ENCODE measurements around the gene ESPN. TPM values are rescaled to one million over a fixed set of nuclear protein-coding genes. Genes with fewer than 3 reads are reported as not detected.

ESPN gene
- total RNA-seq, 1 donor from 2014 or later, result 1.6 TPM

DNA sequence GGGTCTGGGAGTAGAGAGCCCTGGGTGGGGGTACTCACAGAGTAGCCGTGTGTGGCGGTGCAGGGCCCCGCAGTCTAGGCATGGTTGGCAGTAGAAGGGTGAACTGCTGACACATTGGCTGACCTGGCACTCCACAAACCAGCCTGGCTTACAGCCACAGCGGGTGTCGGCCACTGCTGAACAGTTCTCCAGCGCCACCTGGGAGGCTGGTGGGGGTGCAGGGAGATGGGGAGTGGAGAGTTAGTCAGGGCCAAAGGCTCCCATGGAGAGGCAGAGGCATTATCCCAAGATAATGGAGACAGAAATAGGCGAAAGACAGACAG is 39.9 kb downstream of the ESPN start:
- H3K9me3 Mint-ChIP-seq, result no peaks in the 10 kb centered on the region
- TF ChIP-seq, protein P1, sequence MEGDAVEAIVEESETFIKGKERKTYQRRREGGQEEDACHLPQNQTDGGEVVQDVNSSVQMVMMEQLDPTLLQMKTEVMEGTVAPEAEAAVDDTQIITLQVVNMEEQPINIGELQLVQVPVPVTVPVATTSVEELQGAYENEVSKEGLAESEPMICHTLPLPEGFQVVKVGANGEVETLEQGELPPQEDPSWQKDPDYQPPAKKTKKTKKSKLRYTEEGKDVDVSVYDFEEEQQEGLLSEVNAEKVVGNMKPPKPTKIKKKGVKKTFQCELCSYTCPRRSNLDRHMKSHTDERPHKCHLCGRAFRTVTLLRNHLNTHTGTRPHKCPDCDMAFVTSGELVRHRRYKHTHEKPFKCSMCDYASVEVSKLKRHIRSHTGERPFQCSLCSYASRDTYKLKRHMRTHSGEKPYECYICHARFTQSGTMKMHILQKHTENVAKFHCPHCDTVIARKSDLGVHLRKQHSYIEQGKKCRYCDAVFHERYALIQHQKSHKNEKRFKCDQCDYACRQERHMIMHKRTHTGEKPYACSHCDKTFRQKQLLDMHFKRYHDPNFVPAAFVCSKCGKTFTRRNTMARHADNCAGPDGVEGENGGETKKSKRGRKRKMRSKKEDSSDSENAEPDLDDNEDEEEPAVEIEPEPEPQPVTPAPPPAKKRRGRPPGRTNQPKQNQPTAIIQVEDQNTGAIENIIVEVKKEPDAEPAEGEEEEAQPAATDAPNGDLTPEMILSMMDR (IDR thresholded peaks at IDR 0.05; ENCODE audit: unreplicated experiment), result no peak
- H3K27ac Mint-ChIP-seq, result no peak overlapping the region
- H3K27me3 Mint-ChIP-seq (ENCODE audit: low read depth), result peaks cover 4% of the 10 kb centered on the region
- peaks cover 7% of the 10 kb centered on the region for H3K4me1 Mint-ChIP-seq
- no peak for DNase-seq (ENCODE audit: low spot score in 2 of 2, unreplicated experiment in 2 of 2)
- no peak overlapping the region for H3K4me3 Mint-ChIP-seq
- peaks cover 18% of the 10 kb centered on the region for H3K36me3 Mint-ChIP-seq

DNA sequence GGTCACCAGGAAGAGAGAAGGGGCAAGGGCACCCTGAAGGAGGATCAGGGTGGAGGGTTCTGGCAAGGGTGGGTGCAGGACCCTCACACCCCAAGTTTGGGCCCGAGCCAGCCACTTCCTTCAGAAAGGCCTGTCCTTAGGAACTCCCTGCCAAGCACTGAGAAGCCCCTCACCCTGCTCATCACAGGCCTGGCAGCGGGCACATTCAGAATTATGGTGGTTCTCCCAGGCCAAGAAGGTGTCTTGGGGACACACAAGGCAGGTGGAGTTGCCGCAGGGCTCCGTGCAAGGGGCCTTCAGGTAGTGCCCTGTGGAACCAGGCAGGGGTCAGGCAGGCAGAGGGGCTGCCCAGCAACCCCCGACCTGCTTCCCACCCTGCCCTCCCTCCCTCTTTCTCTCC is 40.3 kb downstream of the ESPN start:
- Mint-ChIP-seq H3K27ac (no peak overlapping the region), H3K27me3 (ENCODE audit: low read depth) (peaks cover 4% of the 10 kb centered on the region), H3K4me1 (peaks cover 4% of the 10 kb centered on the region), H3K4me3 (no peak overlapping the region), H3K9me3 (no peaks in the 10 kb centered on the region), H3K36me3 (peaks cover 18% of the 10 kb centered on the region)
- no peak for DNase-seq (ENCODE audit: low spot score in 2 of 2, unreplicated experiment in 2 of 2)
- TF ChIP-seq, protein P1 (IDR thresholded peaks at IDR 0.05; ENCODE audit: unreplicated experiment), result no peak

DNA sequence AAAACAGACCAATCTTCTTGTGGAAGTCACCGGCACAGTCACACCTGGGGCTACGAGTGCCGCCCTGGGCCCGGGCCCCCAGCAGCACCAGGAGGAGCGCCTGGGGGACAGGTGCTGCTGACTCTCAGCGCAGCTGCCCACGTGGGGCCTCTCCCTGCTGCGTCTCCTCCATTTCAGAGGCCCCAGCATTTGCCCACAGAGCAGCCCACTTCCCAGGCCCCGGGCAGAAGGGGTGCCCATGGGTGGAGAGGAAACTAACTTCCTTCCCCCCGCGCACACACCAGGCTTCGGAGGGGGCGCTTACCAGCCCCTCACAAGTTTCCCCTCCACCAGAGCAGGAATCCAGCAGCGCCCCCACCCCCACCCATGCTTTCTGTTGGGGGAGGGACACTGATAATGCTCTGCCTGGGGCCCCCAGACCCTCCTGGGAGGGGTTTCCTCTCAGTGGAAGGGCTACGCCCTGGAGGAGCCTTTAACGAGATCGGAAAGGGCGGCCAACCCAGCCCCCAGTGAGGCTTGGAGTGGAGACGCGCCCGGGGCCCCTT is 41.0 kb downstream of the ESPN start:
- Mint-ChIP-seq H3K36me3 (peaks cover 18% of the 10 kb centered on the region), H3K4me3 (no peak overlapping the region), H3K4me1 (no peaks in the 10 kb centered on the region), H3K27ac (no peak overlapping the region), H3K27me3 (ENCODE audit: low read depth) (peaks cover 4% of the 10 kb centered on the region), H3K9me3 (no peaks in the 10 kb centered on the region)
- no peak for DNase-seq (ENCODE audit: low spot score in 2 of 2, unreplicated experiment in 2 of 2)
- TF ChIP-seq, protein P1 (IDR thresholded peaks at IDR 0.05; ENCODE audit: unreplicated experiment), result no peak

DNA sequence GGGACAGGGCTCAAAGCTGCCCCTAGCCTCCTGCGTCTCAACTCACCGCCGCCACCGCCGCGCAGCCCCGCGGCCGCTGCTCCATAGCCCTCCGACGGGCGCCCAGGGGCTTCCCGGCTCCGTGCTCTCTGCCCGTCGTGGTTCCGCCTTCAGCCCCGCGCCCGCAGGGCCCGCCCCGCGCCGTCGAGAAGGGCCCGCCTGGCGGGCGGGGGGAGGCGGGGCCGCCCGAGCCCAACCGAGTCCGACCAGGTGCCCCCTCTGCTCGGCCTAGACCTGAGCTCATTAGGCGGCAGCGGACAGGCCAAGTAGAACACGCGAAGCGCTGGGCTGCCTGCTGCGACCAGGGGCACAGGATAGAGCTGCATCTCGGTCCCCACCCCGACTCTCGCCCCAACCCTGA is 41.4 kb downstream of the ESPN start, which contains the start of gene TNFRSF25:
TNFRSF25 (minus strand) TSS at position 151 of the 400 bp plus-strand sequence; CDS start at position 85, 66 bp downstream.
- no peak within 1 kb of the TSS for H3K27ac Mint-ChIP-seq
- H3K4me1 Mint-ChIP-seq, result no peaks in the 10 kb centered on the region
- H3K27me3 Mint-ChIP-seq (ENCODE audit: low read depth), result peaks cover 4% of the 10 kb centered on the region
- H3K4me3 Mint-ChIP-seq, result no peak within 1 kb of the TSS
- no peak for DNase-seq (ENCODE audit: low spot score in 2 of 2, unreplicated experiment in 2 of 2)
- TF ChIP-seq, protein P1 (IDR thresholded peaks at IDR 0.05; ENCODE audit: unreplicated experiment), result no peak
- H3K36me3 Mint-ChIP-seq, result peaks cover 18% of the 10 kb centered on the region
- no peaks in the 10 kb centered on the region for H3K9me3 Mint-ChIP-seq

DNA sequence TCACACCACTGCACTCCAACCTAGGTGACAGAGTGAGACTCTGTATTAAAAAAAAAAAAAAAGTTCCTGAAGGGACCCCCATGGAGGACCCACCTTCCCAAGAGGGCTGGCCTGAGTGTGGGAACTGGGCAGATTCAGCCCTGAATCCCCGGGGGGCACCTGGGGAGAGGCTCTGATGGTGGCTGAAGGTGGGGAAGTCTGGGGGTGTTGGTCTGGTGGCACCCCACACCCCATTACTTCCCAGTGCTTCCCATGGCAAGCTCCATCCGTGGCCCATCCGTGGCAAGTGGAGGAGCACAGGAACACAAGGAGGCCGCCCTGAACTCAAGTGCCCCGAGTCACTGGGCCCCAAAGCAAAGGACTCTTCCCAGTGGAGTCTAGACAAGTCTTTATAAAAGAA is 42.2 kb downstream of the ESPN start:
- H3K4me1 Mint-ChIP-seq, result no peaks in the 10 kb centered on the region
- H3K4me3 Mint-ChIP-seq, result no peak overlapping the region
- peaks cover 4% of the 10 kb centered on the region for H3K27me3 Mint-ChIP-seq (ENCODE audit: low read depth)
- DNase-seq (ENCODE audit: low spot score in 2 of 2, unreplicated experiment in 2 of 2), result no peak
- peaks cover 19% of the 10 kb centered on the region for H3K36me3 Mint-ChIP-seq
- no peaks in the 10 kb centered on the region for H3K9me3 Mint-ChIP-seq
- TF ChIP-seq, protein P1 (IDR thresholded peaks at IDR 0.05; ENCODE audit: unreplicated experiment), result no peak
- no peak overlapping the region for H3K27ac Mint-ChIP-seq

DNA sequence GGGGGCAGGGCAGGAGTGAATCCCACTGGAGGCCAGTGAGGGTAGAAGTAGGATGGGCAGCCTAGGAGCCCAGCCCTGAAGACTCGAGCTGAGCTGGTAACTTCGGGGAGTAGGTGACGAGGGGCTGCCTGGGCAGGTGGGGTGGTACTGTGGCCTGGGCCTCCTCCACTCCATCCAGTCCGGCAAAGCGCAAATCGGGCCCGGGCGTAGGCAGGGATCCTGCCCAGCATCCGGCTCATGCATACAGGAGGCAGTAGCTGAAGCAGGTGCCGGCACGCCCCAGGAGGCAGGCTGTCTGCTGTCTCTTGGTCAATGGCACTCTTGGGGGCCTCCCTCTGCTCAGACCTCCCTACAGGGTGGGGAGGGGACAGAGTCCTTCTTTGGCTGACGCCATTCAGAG is 42.6 kb downstream of the ESPN start:
- no peak overlapping the region for H3K27ac Mint-ChIP-seq
- peaks cover 23% of the 10 kb centered on the region for H3K36me3 Mint-ChIP-seq
- DNase-seq (ENCODE audit: low spot score in 2 of 2, unreplicated experiment in 2 of 2), result no peak
- peaks cover 4% of the 10 kb centered on the region for H3K27me3 Mint-ChIP-seq (ENCODE audit: low read depth)
- H3K4me3 Mint-ChIP-seq, result no peak overlapping the region
- TF ChIP-seq, protein P1 (IDR thresholded peaks at IDR 0.05; ENCODE audit: unreplicated experiment), result no peak
- H3K9me3 Mint-ChIP-seq, result no peaks in the 10 kb centered on the region
- H3K4me1 Mint-ChIP-seq, result no peaks in the 10 kb centered on the region

All from mesothelial cell of epicardium (in vitro differentiated cells).